Right lobe of liver (tissue), 6 donors: ENCODE results near the gene MMD2. TPM values are rescaled to one million over a fixed set of nuclear protein-coding genes. Genes with fewer than 3 reads are reported as not detected.

Source experiments
- ATAC-seq, 4 donors: fragments of 200-7000 bp; cut with Tn5 transposase; one replicate each; pipeline ENCODE4 v1.9.1; 2020; ENCODE audit warnings: mild to moderate bottlenecking in 4 of 4, moderate library complexity in 4 of 4
- DNase-seq, 3 donors: peaks; one replicate each; pipeline ENCODE4 v3.0.0-alpha.2; 2020
- H3K27ac ChIP-seq, 3 donors: fragments of 200-600 bp; one replicate each; pipeline ENCODE4 v1.8.0; 2022
- H3K27me3 ChIP-seq, 2 donors: fragments of 200-600 bp; one replicate each; pipeline ENCODE4 v1.8.0; 2022
- H3K36me3 ChIP-seq, 4 donors: fragments of 200-600 bp; sonication (generic) in 1 of 4; one replicate each; pipeline versions ENCODE4 v1.5.1 to v1.8.0; 2017 to 2022; ENCODE audit warnings: control low read depth in 1 of 4
- H3K4me1 ChIP-seq, 4 donors: fragments of 200-600 bp; sonication (generic) in 1 of 4; one replicate each; pipeline versions ENCODE4 v1.5.1 to v1.8.0; 2017 to 2022; ENCODE audit warnings: control low read depth in 1 of 4
- H3K4me3 ChIP-seq, 3 donors: fragments of 200-600 bp; one replicate each; pipeline ENCODE4 v1.8.0; 2022
- H3K9me3 ChIP-seq, 4 donors: fragments of 200-600 bp; sonication (generic) in 1 of 4; one replicate each; pipeline versions ENCODE4 v1.5.1 to v1.8.0; 2017 to 2022; ENCODE audit warnings: control low read depth in 1 of 4
- CTCF ChIP-seq, 4 donors: fragments of 200-600 bp in 3 of 4; fragments of 450-650 bp in 1 of 4; IDR thresholded peaks; one replicate each; pipeline versions ENCODE4 v1.5.1 to v1.8.0; 2016 to 2022; ENCODE audit warnings: antibody characterized with exemption in 4 of 4, mild to moderate bottlenecking in 2 of 4
- POLR2A ChIP-seq: fragments of 450-650 bp; IDR thresholded peaks from one replicate; pipeline ENCODE4 v1.6.1; 2017; ENCODE audit warnings: antibody characterized with exemption, mild to moderate bottlenecking
- WGBS: methylation state at CpG from one replicate; pipeline ENCODE4 v1.1.6; 2018; ENCODE audit warnings: low coverage, low lambda C conversion rate; ENCODE audit not compliant: insufficient coverage; ENCODE audit errors: missing lambda C conversion rate; 5-methylcytosine and 5-hydroxymethylcytosine counted together
- intact Hi-C, 2 donors: fragments of 100-400 bp; cut with DNase I; formaldehyde crosslinking; loops; one replicate each; pipeline versions ENCODE4 v1.11.2 to v1.14.1; 2022
- total RNA-seq, 6 experiments: library from RNA; depleted of rRNA in 2 of 6; stranded (reverse); fragments of >200 nt in 2 of 6; fragmentation: NEBNext Ultra II Directional in 3 of 6; extraction: Animal tissue kit (Norgen Biotek cat#: 25700) in 3 of 6; gene quantifications; one replicate each; pipeline versions ENCODE4 v1.1.0 to v1.2.4, GENCODE V29; 2016 to 2023
- donor health status: DM: no; HTN: yes; CAD: no.
- donor health status: DM: no; HTN: no; CAD: no.
- donor health status: DM: no; HTN: no; CAD: no.
- donor health status: DM: no; HTN: yes; CAD: no.
- donor health status: DM: no; HTN: yes; CAD: no.

The MMD2 gene
- total RNA-seq, 6 experiments from 2014 or later, result not detected

- Histone ChIP-seq H3K36me3 (peaks cover 0 to 12% (median 0%) of the 10 kb centered on the region in 4 donors), H3K4me3 (no peak overlapping the region), H3K9me3 (no peaks in the 10 kb centered on the region), H3K4me1 (no peaks in the 10 kb centered on the region), H3K27ac (no peak overlapping the region), H3K27me3 (no peaks in the 10 kb centered on the region)
- WGBS, result 100% methylated on average over 3 of the region's 5 CpGs
- DNase-seq, result no peak
- intact Hi-C loops, result no loop called here
- no peak for ATAC-seq
- TF ChIP-seq POLR2A (no peak), CTCF (IDR thresholded peaks at IDR 0.05) (no peak)
Measured at GRCh38 chr7:4999369-4999950, 40.5 kb upstream of the MMD2 start.

GRCh38 chr7:4998910-4999309 lies 39.9 kb upstream of the MMD2 start:
- no peak for ATAC-seq
- Histone ChIP-seq H3K36me3 (peaks cover 0 to 17% (median 1%) of the 10 kb centered on the region in 4 donors), H3K4me3 (no peak overlapping the region), H3K4me1 (no peaks in the 10 kb centered on the region), H3K27me3 (no peaks in the 10 kb centered on the region), H3K27ac (no peak overlapping the region), H3K9me3 (no peaks in the 10 kb centered on the region)
- TF ChIP-seq CTCF (IDR thresholded peaks at IDR 0.05) (no peak), POLR2A (no peak)
- 94% methylated on average over 7 of the region's 7 CpGs for WGBS
- no peak for DNase-seq
- intact Hi-C loops, result no loop called here

GRCh38 chr7:4998244-4998643 lies 39.3 kb upstream of the MMD2 start:
- H3K36me3 ChIP-seq, result peaks cover 0 to 18% (median 4%) of the 10 kb centered on the region in 4 donors
- no peaks in the 10 kb centered on the region for H3K9me3 ChIP-seq
- DNase-seq (no peak), ATAC-seq (no peak)
- no peaks in the 10 kb centered on the region for H3K4me1 ChIP-seq
- no peak overlapping the region for H3K27ac ChIP-seq
- H3K4me3 ChIP-seq, result no peak overlapping the region
- TF ChIP-seq CTCF (IDR thresholded peaks at IDR 0.05) (no peak), POLR2A (no peak)
- no peaks in the 10 kb centered on the region for H3K27me3 ChIP-seq
- WGBS, result 93% methylated on average over 2 of the region's 3 CpGs
- intact Hi-C loops, result no loop called here

- DNase-seq (no peak), ATAC-seq (no peak)
- H3K36me3 ChIP-seq, result peaks cover 0 to 24% (median 4%) of the 10 kb centered on the region in 4 donors
- TF ChIP-seq POLR2A, result no peak
- no peak for TF ChIP-seq CTCF (IDR thresholded peaks at IDR 0.05)
- H3K4me1 ChIP-seq, result no peaks in the 10 kb centered on the region
- H3K27ac ChIP-seq, result no peak overlapping the region
- intact Hi-C loops, result no loop called here
- WGBS, result no CpG with 5 or more reads among the region's 7 CpGs
- no peaks in the 10 kb centered on the region for H3K27me3 ChIP-seq
- H3K9me3 ChIP-seq, result no peaks in the 10 kb centered on the region
- H3K4me3 ChIP-seq, result no peak overlapping the region
Measured at GRCh38 chr7:4996696-4997222, 37.8 kb upstream of the MMD2 start.
